Measurements from ENCODE around the gene ANKRD44. TPM values are rescaled to one million over a fixed set of nuclear protein-coding genes. Genes with fewer than 3 reads are reported as not detected.
A peak's percentile ranks its signal among the peaks of the same experiment; 100 is the strongest.

Gene ANKRD44
- total RNA-seq, 1 experiment from 2014 or later = 2.4 TPM

DNA sequence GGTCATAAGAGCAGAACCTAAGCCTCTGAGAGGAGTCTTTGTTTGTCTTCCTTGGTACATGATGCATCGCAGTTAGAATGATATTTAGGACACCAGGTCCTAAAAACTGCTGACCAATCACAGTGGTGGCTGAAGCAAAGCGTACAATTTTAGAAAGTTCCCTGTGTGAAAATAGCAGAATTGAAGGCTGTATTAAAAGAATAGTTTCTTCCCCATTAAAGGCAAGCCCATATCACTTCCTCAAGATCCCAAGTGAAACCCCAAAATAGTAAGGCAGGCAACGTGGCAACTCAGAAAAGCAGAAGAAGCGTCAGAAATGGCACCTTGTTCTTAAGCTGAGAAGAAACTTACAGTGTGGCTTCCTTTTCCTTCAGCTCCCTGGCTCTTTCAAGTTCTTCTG is 229.3 kb downstream of the ANKRD44 start:
- TF ChIP-seq, protein P1, sequence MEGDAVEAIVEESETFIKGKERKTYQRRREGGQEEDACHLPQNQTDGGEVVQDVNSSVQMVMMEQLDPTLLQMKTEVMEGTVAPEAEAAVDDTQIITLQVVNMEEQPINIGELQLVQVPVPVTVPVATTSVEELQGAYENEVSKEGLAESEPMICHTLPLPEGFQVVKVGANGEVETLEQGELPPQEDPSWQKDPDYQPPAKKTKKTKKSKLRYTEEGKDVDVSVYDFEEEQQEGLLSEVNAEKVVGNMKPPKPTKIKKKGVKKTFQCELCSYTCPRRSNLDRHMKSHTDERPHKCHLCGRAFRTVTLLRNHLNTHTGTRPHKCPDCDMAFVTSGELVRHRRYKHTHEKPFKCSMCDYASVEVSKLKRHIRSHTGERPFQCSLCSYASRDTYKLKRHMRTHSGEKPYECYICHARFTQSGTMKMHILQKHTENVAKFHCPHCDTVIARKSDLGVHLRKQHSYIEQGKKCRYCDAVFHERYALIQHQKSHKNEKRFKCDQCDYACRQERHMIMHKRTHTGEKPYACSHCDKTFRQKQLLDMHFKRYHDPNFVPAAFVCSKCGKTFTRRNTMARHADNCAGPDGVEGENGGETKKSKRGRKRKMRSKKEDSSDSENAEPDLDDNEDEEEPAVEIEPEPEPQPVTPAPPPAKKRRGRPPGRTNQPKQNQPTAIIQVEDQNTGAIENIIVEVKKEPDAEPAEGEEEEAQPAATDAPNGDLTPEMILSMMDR (conservative IDR thresholded peaks at IDR 0.05; ENCODE audit: low read depth, low read length) = no peak
- TF ChIP-seq EZH2 (IDR thresholded peaks at IDR 0.05; ENCODE audit: low read length, unreplicated experiment) (no peak), EZH2phosphoT487 (IDR thresholded peaks at IDR 0.05; ENCODE audit: borderline replicate concordance, low read length) (no peak)
- no peak overlapping the region for H2AFZ ChIP-seq (ENCODE audit: low read length)
- no peaks in the 10 kb centered on the region for H3K27me3 ChIP-seq (ENCODE audit: low read length)
- H3K4me3 ChIP-seq (ENCODE audit: low read length) = no peak overlapping the region
- no peaks in the 10 kb centered on the region for H4K20me1 ChIP-seq (ENCODE audit: low read length)
- intact Hi-C loops (cut with micrococcal nuclease) = no loop called here
- BruUV-seq (replicated peaks) = no TSS peak
- no peak for DNase-seq
- POLR2A ChIA-PET (ENCODE audit: unreplicated experiment) = interaction anchor here (0.6 kb wide), 1 partner anchor 56 kb away, joined by 3 read pairs; no protein-coding TSS in a partner anchor
- CTCF ChIA-PET = no interaction called here
- H3K36me3 ChIP-seq (ENCODE audit: low read depth, low read length) = no peaks in the 10 kb centered on the region
- H3K79me2 ChIP-seq (ENCODE audit: low read length) = no peaks in the 10 kb centered on the region
- no peaks in the 10 kb centered on the region for H3K9me3 ChIP-seq (ENCODE audit: low read length)
- no peaks in the 10 kb centered on the region for H3K9me2 ChIP-seq (replicated peaks; ENCODE audit: low read length)
- H3K9ac ChIP-seq (ENCODE audit: low read length) = no peak overlapping the region
- H3K4me2 ChIP-seq (ENCODE audit: low read length) = no peak overlapping the region
- H3F3A ChIP-seq (ENCODE audit: low read length, unreplicated experiment) = no peaks in the 10 kb centered on the region
- ATAC-seq = no peak
- peaks cover 16% of the 10 kb centered on the region for H3K4me1 ChIP-seq (ENCODE audit: insufficient read depth, low read length)
- H3K27ac ChIP-seq (ENCODE audit: low read length) = no peak overlapping the region

DNA sequence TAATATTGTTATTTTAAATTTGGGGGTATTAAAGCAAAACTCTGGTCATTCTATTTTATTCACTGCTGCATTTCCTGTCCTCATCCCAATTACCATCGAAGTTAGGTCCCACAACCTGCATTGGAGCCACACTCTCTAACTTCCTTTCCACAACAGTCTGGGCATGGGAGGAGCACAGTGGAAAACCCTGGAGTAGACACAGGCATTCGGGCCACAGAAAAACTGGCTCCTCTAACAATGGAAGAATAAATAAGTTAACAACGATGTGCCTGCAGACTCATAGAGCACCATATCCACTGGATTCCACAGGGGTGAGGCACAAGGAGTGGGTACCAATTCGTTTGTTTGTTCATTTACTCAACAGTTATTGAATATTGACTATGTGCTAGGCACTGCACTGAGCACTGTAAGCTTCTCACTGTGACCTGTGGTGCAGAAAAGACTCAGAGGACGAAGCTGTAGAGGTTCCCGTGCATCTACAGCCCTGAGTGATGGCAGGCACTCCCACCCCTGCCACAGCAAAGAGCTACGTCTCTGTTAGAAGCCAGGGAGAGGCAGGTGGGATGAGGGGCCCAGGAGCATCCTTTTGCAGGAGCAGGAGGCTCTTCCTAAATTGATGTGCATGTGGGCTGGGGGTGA is 229.9 kb downstream of the ANKRD44 start:
- H3K4me3 ChIP-seq (ENCODE audit: low read length) = no peak overlapping the region
- H3K27ac ChIP-seq (ENCODE audit: low read length) = no peak overlapping the region
- intact Hi-C loops (cut with micrococcal nuclease) = no loop called here
- TF ChIP-seq EZH2phosphoT487 (IDR thresholded peaks at IDR 0.05; ENCODE audit: borderline replicate concordance, low read length) (no peak), EZH2 (IDR thresholded peaks at IDR 0.05; ENCODE audit: low read length, unreplicated experiment) (no peak)
- TF ChIP-seq, protein P1 (conservative IDR thresholded peaks at IDR 0.05; ENCODE audit: low read depth, low read length) = no peak
- peak; percentile 73 for ATAC-seq
- no peaks in the 10 kb centered on the region for H3K27me3 ChIP-seq (ENCODE audit: low read length)
- H3K36me3 ChIP-seq (ENCODE audit: low read depth, low read length) = no peaks in the 10 kb centered on the region
- H3K9me2 ChIP-seq (replicated peaks; ENCODE audit: low read length) = no peaks in the 10 kb centered on the region
- no peaks in the 10 kb centered on the region for H3F3A ChIP-seq (ENCODE audit: low read length, unreplicated experiment)
- DNase-seq = peak; percentile 35
- H4K20me1 ChIP-seq (ENCODE audit: low read length) = no peaks in the 10 kb centered on the region
- no peak overlapping the region for H3K9ac ChIP-seq (ENCODE audit: low read length)
- H3K4me2 ChIP-seq (ENCODE audit: low read length) = no peak overlapping the region
- no peaks in the 10 kb centered on the region for H3K9me3 ChIP-seq (ENCODE audit: low read length)
- no TSS peak for BruUV-seq (replicated peaks)
- no peak overlapping the region for H2AFZ ChIP-seq (ENCODE audit: low read length)
- CTCF ChIA-PET = no interaction called here
- no peaks in the 10 kb centered on the region for H3K79me2 ChIP-seq (ENCODE audit: low read length)
- H3K4me1 ChIP-seq (ENCODE audit: insufficient read depth, low read length) = peaks cover 16% of the 10 kb centered on the region
- POLR2A ChIA-PET (ENCODE audit: unreplicated experiment) = no interaction called here

DNA sequence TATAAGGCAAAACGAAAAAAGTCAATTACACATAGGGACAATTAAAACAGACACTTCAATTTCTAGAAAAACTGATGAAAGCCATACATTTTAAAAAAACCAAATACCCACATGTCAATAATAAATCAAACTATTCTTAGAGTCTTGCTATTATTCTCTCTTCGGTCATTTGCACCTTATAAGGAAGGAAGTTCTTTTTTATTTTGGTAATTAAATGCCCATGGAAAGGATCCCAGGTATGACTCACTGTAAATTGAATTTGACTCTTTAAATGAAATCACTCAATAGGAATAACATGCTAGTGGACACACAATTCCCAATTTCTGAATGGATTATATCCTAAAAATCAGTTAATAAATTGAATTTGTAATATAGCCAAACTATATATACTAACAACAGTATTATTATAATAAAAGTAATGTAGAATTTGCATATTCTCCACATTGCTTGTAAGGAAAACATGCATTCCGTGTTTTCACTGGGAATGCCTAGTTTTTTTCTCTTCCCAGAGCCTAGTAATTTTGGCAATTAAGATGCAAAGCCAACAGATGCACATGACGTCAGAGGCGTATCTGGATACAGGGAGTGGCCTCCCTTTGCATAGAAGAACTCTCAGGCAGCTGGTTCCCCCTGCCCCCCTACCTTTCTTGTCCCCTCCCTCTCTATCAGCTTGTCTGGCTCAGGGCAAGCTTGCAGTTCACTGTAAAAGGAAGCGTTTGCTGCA is 230.6 kb downstream of the ANKRD44 start:
- H2AFZ ChIP-seq (ENCODE audit: low read length) = no peak overlapping the region
- DNase-seq (peak; percentile 57), ATAC-seq (peak; percentile 67)
- H3K27ac ChIP-seq (ENCODE audit: low read length) = no peak overlapping the region
- H3F3A ChIP-seq (ENCODE audit: low read length, unreplicated experiment) = no peaks in the 10 kb centered on the region
- TF ChIP-seq EZH2 (IDR thresholded peaks at IDR 0.05; ENCODE audit: low read length, unreplicated experiment) (no peak), EZH2phosphoT487 (IDR thresholded peaks at IDR 0.05; ENCODE audit: borderline replicate concordance, low read length) (no peak)
- H3K36me3 ChIP-seq (ENCODE audit: low read depth, low read length) = no peaks in the 10 kb centered on the region
- H3K9me2 ChIP-seq (replicated peaks; ENCODE audit: low read length) = no peaks in the 10 kb centered on the region
- H3K4me3 ChIP-seq (ENCODE audit: low read length) = no peak overlapping the region
- H3K9ac ChIP-seq (ENCODE audit: low read length) = no peak overlapping the region
- ChIA-PET POLR2A (ENCODE audit: unreplicated experiment) (interaction anchor here (0.8 kb wide), 1 partner anchor 1341 kb away, joined by 8 read pairs; no protein-coding TSS in a partner anchor), CTCF (no interaction called here)
- H3K4me2 ChIP-seq (ENCODE audit: low read length) = no peak overlapping the region
- intact Hi-C loops (cut with micrococcal nuclease) = no loop called here
- H3K79me2 ChIP-seq (ENCODE audit: low read length) = no peaks in the 10 kb centered on the region
- H3K27me3 ChIP-seq (ENCODE audit: low read length) = no peaks in the 10 kb centered on the region
- no TSS peak for BruUV-seq (replicated peaks)
- H3K9me3 ChIP-seq (ENCODE audit: low read length) = no peaks in the 10 kb centered on the region
- no peaks in the 10 kb centered on the region for H4K20me1 ChIP-seq (ENCODE audit: low read length)
- H3K4me1 ChIP-seq (ENCODE audit: insufficient read depth, low read length) = peaks cover 16% of the 10 kb centered on the region

Measured in PC-3 (cell line).